Brain microvascular endothelial cell (primary cell): ENCODE measurements around the gene MEGF11.

ENCODE experiments used
- DNase-seq: peaks from one replicate; pipeline ENCODE4 v3.0.0-alpha.2; 2020
- H3K27ac ChIP-seq: fragments of 250-450 bp; sonication (Bioruptor Pico); 2 replicates; pipeline ENCODE4 v1.5.1; 2020; ENCODE audit warnings: mild to moderate bottlenecking, moderate library complexity
- H3K27me3 ChIP-seq: fragments of 250-450 bp; sonication (Bioruptor Pico); replicated peaks from 2 replicates; pipeline ENCODE4 v1.5.1; 2020; ENCODE audit warnings: mild to moderate bottlenecking
- H3K36me3 ChIP-seq: fragments of 250-450 bp; sonication (Bioruptor Pico); replicated peaks from 2 replicates; pipeline ENCODE4 v1.5.1; 2020; ENCODE audit warnings: mild to moderate bottlenecking
- H3K4me3 ChIP-seq: 2 replicates; pipeline ENCODE4 v1.5.1; 2011; ENCODE audit warnings: low read depth, mild to moderate bottlenecking, control low read depth, low read length, moderate library complexity
- in situ Hi-C: cut with HindIII; loops from 2 replicates; pipeline ENCODE4 v1.10.0; 2017; ENCODE audit warnings: low sequenced_read_pairs, low pct_ligation_motif_present
- TF ChIP-seq, protein P1 (sequence below): IDR thresholded peaks from 2 replicates; pipeline ENCODE4 v1.5.1; 2011; ENCODE audit warnings: low read depth, mild to moderate bottlenecking, moderate library complexity, low read length, control low read depth, inconsistent platforms; ENCODE audit errors: missing control alignments

Gene MEGF11

GRCh38 chr15:65982627-65983322 is 270.8 kb downstream of the MEGF11 start:
- Histone ChIP-seq H3K27ac (no peak overlapping the region), H3K36me3 (no peaks in the 10 kb centered on the region), H3K27me3 (peaks cover 37% of the 10 kb centered on the region), H3K4me3 (no peak overlapping the region)
- in situ Hi-C loops, result no loop called here
- TF ChIP-seq, protein P1, sequence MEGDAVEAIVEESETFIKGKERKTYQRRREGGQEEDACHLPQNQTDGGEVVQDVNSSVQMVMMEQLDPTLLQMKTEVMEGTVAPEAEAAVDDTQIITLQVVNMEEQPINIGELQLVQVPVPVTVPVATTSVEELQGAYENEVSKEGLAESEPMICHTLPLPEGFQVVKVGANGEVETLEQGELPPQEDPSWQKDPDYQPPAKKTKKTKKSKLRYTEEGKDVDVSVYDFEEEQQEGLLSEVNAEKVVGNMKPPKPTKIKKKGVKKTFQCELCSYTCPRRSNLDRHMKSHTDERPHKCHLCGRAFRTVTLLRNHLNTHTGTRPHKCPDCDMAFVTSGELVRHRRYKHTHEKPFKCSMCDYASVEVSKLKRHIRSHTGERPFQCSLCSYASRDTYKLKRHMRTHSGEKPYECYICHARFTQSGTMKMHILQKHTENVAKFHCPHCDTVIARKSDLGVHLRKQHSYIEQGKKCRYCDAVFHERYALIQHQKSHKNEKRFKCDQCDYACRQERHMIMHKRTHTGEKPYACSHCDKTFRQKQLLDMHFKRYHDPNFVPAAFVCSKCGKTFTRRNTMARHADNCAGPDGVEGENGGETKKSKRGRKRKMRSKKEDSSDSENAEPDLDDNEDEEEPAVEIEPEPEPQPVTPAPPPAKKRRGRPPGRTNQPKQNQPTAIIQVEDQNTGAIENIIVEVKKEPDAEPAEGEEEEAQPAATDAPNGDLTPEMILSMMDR, result no peak
- DNase-seq, result no peak

- TF ChIP-seq, protein P1, result peak; percentile 11
- no peaks in the 10 kb centered on the region for H3K36me3 ChIP-seq
- no peak for DNase-seq
- no peak overlapping the region for H3K27ac ChIP-seq
- peaks cover 37% of the 10 kb centered on the region for H3K27me3 ChIP-seq
- in situ Hi-C loops, result no loop called here
- H3K4me3 ChIP-seq, result no peak overlapping the region
Measured at GRCh38 chr15:65981837-65982626, 271.5 kb downstream of the MEGF11 start.

DNA sequence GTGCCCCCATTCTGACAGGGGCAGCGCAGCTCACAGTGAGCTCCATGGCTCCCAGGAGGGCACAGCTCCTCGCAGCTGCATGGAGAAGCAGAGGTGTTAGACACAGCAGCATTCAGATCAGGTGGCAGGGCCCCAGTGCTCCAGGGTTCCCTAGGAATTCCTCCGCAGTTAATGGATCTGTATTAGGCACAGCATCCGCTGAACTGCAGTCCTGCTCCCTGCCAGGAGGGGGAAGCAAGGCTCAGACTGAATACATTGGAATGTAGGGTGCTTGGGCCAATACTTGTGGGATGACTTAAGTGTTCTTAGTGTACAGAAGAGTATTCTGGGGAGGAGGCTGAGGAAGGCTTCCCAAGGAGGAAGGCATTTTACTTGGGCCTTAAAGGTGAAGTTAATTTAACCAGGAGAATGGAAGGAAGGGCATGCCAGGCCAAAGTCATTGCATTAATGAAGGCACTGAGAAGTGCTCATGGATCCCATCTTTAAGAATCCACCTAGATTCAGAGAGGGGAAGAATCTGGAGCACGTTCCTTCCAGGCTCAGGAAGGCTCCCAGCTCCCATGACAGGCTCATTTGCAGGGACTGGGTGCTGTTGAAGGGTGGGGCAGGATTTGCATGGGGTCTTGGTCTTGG is 272.6 kb downstream of the MEGF11 start:
- in situ Hi-C loops, result no loop called here
- peak; percentile 80 for DNase-seq
- Histone ChIP-seq H3K4me3 (no peak overlapping the region), H3K36me3 (no peaks in the 10 kb centered on the region), H3K27ac (no peak overlapping the region), H3K27me3 (peaks cover 35% of the 10 kb centered on the region)
- TF ChIP-seq, protein P1, result peak; percentile 89

DNA sequence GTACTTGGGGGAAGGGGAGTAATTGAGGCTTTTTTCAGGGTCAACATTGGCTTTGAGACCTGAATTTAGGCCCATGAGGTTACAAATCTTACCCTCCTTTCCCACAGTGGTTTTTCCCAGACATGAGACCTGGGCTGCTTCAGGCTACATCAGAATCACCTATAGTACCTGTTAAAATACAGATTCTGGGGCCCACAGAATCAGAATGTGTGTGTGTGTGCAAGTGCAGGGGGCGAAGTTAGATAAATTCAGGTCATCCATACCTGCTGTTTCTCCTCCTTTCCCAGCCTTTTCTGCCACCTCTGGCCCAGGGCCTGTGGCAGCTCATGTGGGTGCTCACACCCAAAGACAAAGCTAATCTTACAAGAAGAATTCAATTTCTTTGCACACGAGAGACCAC is 273.7 kb downstream of the MEGF11 start:
- H3K27ac ChIP-seq, result no peak overlapping the region
- H3K4me3 ChIP-seq, result no peak overlapping the region
- H3K27me3 ChIP-seq, result peaks cover 32% of the 10 kb centered on the region
- TF ChIP-seq, protein P1, result no peak
- in situ Hi-C loops, result no loop called here
- DNase-seq, result no peak
- H3K36me3 ChIP-seq, result no peaks in the 10 kb centered on the region

- in situ Hi-C loops, result no loop called here
- Histone ChIP-seq H3K4me3 (no peak overlapping the region), H3K36me3 (no peaks in the 10 kb centered on the region), H3K27ac (no peak overlapping the region), H3K27me3 (peaks cover 32% of the 10 kb centered on the region)
- TF ChIP-seq, protein P1, result no peak
- DNase-seq, result peak; percentile 9
Measured at GRCh38 chr15:65979316-65979715, 274.2 kb downstream of the MEGF11 start.
